T47D (cell line): ENCODE results near the gene ZNF844.

Experiments used
- DNase-seq, 2 experiments: peaks; one replicate each; pipeline versions ENCODE4 v3.0.0 to v3.0.0-alpha.2; 2011 to 2012; ENCODE audit warnings: low read depth in 1 of 2, low spot score in 1 of 2
- JUND ChIP-seq: IDR thresholded peaks from 2 replicates; pipeline ENCODE4 v1.6.1; 2012; ENCODE audit warnings: low read depth
- in situ Hi-C: cut with HindIII; loops from 2 replicates; pipeline ENCODE4 v1.10.0; 2016; ENCODE audit warnings: low sequenced_read_pairs, low pct_unique_long_range_greater_than_20kb

The ZNF844 gene

DNA sequence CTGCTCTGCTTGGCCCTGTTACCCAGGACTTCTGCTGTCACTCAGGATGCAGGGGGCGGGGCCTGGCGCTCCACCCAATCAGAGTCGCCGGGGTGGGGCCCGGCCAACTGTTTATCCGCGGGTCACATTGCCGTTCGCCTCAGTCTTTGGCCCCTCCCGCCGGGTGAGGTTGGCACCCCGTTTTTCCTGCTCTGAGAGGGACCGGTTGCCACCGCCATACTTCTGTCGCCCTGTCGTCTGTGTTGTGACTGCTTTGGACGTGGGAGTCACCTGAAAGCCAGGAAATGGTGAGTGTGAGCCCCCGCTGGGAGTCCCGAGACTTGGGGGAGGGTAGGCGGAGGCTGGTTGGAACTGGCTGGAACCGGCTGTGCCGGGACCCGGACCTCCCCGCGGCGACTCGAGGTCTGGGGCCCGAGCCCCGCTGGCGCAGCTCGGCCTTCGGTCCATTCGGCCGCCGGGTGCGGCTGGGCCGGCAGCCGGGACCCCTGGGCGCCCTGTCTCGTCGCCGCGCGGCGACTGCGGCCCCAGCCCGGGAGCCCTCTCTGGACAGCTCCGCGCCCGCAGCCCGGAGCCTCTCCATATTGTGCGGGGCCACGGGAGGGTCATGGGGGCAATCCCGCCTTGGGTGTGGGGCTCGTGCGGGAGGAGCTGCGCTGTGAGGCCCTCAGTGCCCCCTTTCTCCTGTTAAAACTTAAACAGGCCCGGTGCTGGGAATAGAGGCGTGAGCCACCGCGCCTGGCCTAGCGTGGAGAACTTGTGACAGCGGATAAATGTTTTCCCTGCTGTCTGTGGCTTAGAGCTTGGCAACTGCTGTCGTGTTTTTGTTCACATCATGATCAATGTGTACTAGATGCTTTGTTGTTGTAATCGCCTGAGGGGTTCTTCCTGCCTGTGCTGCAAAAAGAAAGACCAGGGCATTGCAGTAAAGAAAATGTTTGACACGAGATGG is at the start of gene ZNF844:
TSS of gene ZNF844 (plus strand) at position 142 of the 949 bp plus-strand sequence. CDS start at position 285, 143 bp downstream.
- in situ Hi-C loops: no loop called here
- peak; percentile 93 to 97 for DNase-seq
- TF ChIP-seq JUND: no peak

DNA sequence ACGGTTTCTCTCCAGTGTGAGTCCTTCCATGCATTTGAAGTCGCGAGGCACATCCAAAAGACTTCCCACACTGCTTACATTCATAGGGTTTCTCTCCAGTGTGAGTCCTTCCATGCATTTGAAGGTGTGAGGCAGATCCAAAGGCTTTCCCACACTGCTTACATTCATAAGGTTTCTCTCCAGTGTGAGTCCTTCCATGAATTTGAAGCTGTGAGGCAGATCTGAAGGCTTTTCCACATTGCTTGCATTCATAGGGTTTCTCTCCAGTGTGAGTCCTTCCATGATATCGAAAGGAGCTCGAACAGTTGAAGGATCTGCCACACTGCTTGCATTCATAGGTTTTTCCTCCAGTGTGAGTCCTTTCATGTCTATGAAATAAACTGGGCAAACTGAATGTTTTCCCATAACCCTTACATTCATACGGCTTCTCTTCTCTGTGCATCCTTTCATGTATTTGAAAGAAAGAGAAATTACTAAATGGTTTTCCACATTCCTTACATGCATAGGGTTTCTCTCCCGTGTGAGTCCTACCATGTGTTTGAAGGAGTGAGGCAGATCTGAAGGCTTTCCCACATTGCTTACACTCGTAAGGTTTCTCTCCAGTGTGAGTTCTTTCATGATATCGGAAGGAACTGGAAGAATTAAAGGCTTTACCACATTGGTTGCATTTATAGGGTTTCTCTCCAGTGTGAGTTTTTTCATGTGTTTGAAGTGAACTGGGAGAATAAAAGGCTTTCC is 49.3 kb upstream of the ZNF844 start:
- no peak for DNase-seq
- in situ Hi-C loops: no loop called here

DNA sequence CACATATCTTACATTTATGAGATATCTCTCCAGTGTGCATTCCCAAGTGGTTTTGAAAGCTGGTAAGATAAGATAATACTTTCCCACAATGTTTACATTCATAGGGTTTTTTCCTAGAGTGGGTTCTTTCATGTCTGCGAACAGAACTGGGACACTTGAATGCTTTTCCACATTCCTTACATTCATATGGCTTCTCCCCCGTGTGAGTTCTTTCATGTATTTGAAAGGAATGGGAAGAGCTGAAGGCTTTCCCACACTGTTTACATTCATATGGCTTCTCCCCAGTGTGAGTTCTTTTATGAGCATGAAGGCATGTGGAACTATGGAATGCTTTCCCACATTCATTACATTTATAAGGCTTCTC is 48.8 kb upstream of the ZNF844 start:
- no peak for DNase-seq
- in situ Hi-C loops: no loop called here
- TF ChIP-seq JUND: no peak

More for the DNA sequence above, 49.3 kb upstream of the ZNF844 start:
- TF ChIP-seq JUND: no peak

DNA sequence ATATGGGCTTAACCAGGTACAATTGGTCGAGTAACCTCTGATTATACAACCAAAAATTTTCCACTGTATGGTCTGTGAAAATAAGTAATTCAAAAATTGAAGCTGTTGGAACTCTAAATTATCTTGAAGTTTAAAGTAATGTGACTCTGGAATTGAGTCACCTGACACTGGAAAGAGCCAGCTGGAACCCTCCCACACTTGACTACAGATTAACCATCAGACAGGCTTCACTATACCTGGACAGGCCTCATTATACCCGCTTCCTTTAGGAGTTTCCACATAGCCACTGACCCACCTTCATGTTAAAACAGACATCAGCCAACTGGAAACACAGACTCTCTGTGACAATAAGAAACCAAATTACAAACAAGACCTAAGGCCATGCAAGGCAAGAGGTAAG is 30.3 kb upstream of the ZNF844 start:
- no peak for TF ChIP-seq JUND
- in situ Hi-C loops: no loop called here
- DNase-seq: peak in 1 of 2 experiments; percentile 18

DNA sequence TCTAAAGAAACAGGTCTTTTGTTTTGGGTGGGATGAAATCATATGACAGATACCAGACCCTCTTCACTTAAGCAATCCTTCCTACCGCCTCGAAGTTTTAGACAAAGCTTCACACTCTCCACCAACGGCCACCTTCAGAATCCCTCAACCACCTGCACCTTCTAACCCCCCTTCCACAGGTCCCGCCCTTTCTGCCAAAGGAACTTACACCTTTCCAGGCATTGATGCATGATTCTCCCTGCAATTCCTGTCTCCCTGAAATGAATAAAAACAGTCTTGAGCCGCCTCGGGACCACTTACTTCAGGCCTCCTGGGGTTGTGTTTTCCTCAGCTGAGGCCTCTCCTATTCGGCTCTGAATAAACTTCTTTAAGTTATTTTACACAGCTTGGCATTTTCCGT is 29.9 kb upstream of the ZNF844 start:
- in situ Hi-C loops: no loop called here
- no peak for DNase-seq
- no peak for TF ChIP-seq JUND

DNA sequence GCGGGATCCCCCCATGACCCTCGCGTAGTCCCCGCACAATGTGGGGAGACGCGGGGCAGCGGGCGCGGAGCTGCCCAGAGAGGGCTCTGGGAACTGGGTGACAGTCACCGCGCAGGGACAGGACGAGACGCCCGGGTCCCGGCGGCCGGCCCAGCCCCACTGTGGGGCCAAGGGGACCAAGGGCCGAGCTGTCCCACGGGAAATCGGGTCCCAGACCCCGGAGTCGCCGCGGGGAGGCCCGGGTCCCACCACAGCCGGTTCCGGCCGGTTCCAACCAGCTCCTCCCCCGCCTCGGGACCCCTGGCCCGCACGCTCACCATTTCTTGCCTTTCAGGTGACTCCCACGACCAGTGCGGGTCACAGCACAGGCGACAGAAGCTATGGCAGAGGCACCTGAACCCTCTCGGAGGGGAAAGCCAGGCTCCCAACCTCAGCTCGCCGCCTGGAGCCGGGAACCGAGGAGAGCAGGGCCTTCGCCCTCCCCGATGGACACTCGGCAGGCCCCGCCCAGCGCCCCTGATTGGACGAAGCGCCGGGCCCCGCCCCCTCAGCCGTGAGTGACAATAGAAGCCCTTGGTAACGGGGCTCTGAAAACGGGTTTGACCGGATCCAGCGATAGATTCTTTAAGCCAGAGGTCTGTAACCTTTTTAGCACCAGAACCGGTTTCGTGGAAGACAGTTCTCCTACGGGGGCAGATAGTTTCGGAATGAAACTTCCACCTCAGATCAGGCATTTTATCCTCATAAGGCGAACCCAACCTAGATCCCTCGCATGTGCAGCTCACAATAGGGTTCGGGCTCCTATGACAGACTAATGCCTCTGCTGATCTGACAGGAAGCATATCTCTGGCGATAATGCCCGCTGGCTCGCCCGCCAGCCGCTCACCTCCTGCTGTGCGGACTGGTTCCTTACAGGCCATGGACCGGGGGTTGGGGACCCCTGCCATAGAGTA is 29.0 kb upstream of the ZNF844 start, which contains the start of gene ZNF433:
TSS of gene ZNF433 (minus strand) at position 460 of the 953 bp plus-strand sequence. CDS start at position 320, 140 bp downstream.
- no peak for TF ChIP-seq JUND
- DNase-seq: peak; percentile 92 to 97
- in situ Hi-C loops: no loop called here

DNA sequence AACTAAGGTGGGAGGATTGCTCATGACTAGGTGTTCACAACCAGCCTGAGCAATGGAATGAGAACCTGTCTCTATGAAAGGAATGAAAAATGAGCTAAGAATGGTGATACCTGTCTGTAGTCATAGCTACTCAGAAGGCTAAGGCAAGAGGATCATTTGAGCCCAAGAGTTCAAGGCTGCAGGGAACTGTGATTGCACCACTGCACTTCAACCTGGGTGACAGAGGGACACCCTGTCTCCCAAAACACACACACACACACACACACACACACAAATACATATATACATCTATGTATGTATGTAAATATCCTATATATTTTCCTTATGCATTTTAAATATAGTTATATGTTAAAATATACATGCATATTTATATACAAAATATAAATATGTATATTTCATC is 21.6 kb upstream of the ZNF844 start:
- no peak for DNase-seq
- in situ Hi-C loops: no loop called here
- no peak for TF ChIP-seq JUND

DNA sequence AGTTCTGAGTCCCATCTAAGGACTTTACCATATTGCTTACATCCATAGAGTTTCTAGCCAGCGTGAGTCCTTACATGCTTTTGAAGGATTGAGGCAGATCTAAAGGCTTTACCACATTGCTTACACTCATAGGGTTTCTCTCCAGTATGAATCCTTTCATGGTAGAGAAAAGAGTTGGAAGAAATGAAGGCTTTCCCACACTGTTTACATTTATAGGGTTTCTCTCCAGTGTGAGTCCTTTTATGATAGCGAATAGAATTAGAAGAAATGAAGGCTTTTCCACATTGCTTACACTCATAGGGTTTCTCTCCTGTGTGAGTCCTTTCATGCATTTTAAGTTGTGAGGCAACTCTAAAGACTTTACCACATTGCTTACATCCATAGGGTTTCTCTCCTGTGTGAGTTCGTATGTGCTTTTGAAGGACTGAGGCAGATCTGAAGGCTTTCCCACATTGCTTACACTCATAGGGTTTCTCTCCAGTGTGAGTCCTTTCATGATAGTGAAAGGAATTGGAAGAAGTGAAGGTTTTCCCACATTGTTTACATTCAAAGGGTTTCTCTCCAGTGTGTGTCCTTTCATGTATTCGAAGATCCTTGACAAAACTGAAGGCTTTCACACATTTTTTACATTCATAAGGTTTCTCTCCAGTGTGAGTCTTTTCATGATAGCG is 20.6 kb upstream of the ZNF844 start:
- in situ Hi-C loops: no loop called here

DNA sequence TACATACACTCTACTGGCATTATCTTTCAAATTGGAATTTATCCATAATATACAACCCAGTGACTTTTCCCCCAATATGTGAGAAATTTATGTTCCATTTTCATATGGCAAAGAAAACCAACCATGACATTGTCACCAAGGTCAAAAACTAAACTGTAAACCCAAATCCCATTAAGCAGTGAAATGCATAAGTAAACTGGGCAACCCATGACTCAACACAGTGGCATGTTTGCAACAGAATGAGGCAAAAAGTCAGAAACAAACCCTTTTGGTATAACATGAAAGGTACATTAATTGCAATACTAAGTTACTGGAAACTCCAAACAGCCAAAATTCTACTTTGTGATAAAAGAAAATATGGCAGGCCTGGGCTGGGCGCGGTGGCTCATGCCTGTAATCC is 16.7 kb upstream of the ZNF844 start:
- in situ Hi-C loops: no loop called here
- TF ChIP-seq JUND: no peak
- no peak for DNase-seq

More for the DNA sequence above, 20.6 kb upstream of the ZNF844 start:
- no peak for DNase-seq
- TF ChIP-seq JUND: no peak

DNA sequence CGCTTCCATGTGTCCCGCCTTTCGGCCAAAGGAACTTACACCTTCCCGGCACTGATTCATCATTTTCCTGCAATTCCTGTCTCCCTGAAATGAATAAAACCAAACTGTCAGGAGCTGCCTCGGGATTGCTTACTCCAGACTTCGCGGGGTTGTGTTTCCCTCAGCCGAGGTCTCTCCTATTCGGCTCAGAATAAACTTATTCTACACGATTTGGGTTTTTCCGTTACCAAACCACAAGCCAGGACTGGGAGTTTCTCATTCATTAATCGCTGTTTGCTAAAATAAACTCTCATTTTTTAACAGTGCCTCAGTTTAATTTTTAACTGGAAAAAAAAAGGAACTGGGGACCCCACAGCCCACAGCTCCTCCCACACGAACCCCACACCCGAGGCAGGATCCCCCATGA is 12.4 kb upstream of the ZNF844 start:
- DNase-seq: peak in 1 of 2 experiments; percentile 37
- TF ChIP-seq JUND: no peak
- in situ Hi-C loops: no loop called here

DNA sequence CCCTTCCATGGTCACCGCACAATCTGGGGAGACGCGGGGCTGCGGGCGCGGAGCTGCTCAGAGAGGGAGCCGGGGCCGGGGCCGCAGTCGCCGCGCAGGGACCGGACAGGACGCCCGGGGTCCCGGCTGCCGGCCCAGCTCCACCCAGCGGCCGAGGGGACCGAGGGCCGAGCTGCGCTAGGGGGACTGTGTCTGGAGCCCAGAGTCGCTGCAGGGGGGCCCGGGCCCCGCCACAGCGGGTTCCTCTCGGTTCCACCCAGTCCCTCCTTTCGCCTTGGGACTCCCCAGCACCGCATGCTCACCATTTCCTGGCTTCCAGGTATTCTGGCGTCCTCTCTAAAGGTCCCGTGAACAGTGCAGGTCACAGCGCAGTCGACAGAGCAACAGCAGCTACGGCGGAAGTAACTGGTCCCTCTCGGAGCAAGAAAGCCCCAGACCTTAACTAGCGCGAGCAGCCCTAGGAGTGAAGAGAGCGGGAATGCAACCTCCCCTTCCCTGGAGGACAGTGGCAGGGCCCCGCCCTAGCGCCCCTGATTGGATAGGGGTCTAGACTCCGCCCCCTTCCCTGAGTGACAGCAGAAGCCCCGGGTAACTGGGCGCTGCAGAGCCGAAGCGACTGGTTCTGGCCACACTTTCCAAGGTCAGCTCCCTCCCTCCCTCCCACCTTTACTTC is 11.9 kb upstream of the ZNF844 start, which contains the start of gene ZNF878:
TSS of gene ZNF878 (minus strand) at position 465 of the 673 bp plus-strand sequence. CDS start at position 305, 160 bp downstream.
- TF ChIP-seq JUND: no peak
- in situ Hi-C loops: no loop called here
- DNase-seq: peak; percentile 56 to 98
